ENCODE results near the gene LSS.

DNA sequence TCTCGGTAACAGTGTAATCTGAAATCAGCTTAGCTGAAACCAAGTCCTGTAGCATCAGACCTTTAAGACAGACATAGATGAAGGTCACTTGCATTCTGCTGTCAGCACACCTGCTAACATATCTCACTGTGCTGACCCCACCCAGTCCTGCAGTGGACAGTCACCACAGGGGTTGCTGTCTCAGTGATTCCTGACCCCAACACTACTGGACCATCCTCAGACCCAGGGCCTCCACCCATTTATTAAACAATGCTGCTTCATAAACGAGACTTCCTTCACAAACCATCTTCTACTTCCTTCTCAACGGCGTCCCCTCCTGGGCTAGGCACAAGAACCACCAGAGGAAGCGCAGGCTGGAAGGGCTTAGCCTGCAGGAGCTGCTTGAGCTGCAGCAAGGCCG is 17.8 kb upstream of the LSS start:
- TF ChIP-seq TAF1 (conservative IDR thresholded peaks at IDR 0.05), result no peak
- no peak for TF ChIP-seq SP1 (IDR thresholded peaks at IDR 0.05)
- no peak for TF ChIP-seq YY1 (IDR thresholded peaks at IDR 0.05)
- TF ChIP-seq, protein P1, sequence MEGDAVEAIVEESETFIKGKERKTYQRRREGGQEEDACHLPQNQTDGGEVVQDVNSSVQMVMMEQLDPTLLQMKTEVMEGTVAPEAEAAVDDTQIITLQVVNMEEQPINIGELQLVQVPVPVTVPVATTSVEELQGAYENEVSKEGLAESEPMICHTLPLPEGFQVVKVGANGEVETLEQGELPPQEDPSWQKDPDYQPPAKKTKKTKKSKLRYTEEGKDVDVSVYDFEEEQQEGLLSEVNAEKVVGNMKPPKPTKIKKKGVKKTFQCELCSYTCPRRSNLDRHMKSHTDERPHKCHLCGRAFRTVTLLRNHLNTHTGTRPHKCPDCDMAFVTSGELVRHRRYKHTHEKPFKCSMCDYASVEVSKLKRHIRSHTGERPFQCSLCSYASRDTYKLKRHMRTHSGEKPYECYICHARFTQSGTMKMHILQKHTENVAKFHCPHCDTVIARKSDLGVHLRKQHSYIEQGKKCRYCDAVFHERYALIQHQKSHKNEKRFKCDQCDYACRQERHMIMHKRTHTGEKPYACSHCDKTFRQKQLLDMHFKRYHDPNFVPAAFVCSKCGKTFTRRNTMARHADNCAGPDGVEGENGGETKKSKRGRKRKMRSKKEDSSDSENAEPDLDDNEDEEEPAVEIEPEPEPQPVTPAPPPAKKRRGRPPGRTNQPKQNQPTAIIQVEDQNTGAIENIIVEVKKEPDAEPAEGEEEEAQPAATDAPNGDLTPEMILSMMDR (IDR thresholded peaks at IDR 0.05; ENCODE audit: low read depth, low read length, missing input control), result no peak
- no peak for TF ChIP-seq RAD21 (IDR thresholded peaks at IDR 0.05)
- no peak for TF ChIP-seq ATF3 (IDR thresholded peaks at IDR 0.05)
- no peak for TF ChIP-seq RXRA (IDR thresholded peaks at IDR 0.05)
- no peak for TF ChIP-seq EGR1 (IDR thresholded peaks at IDR 0.05; ENCODE audit: low read depth in 2 of 2)
- TF ChIP-seq GABPA (IDR thresholded peaks at IDR 0.05 in 1 of 2, conservative IDR thresholded peaks at IDR 0.05 in 1 of 2), result no peak
